ENCODE results near the gene SELENON.

GRCh38 chr1:25758466-25759070, 41.4 kb upstream of the SELENON start:
- TF ChIP-seq CTCF (IDR thresholded peaks at IDR 0.05) (peak in 1 of 2 donors; percentile 9), POLR2AphosphoS5 (IDR thresholded peaks at IDR 0.05) (no peak), EP300 (IDR thresholded peaks at IDR 0.05) (no peak), POLR2A (IDR thresholded peaks at IDR 0.05) (no peak)

Measured in suprapubic skin (tissue), 4 donors.